Osteoblast (primary cell): Measurements from ENCODE around the gene COL23A1. TPM values are rescaled to one million over a fixed set of nuclear protein-coding genes. Genes with fewer than 3 reads are reported as not detected.
"Not testable (repeated sequence)": the region's sequence is repeated elsewhere in the genome, so short reads cannot be mapped to it uniquely, and the experiment has no call there.

Source experiments
- DNase-seq: peaks from one replicate; pipeline ENCODE4 v3.0.0; 2011; ENCODE audit warnings: low spot score, mixed read lengths; ENCODE audit not compliant: insufficient read length; ENCODE audit errors: missing footprints
- H2AFZ ChIP-seq: 2 replicates; pipeline ENCODE4 v1.6.0; 2011; ENCODE audit warnings: mild to moderate bottlenecking, low read length
- H3K27ac ChIP-seq: 2 replicates; pipeline ENCODE4 v1.5.1; 2011; ENCODE audit warnings: mild to moderate bottlenecking, low read depth, low read length, moderate library complexity
- H3K27me3 ChIP-seq: 2 replicates; pipeline ENCODE4 v1.6.0; 2012; ENCODE audit warnings: mild to moderate bottlenecking, control low read depth, inconsistent platforms, low read length, moderate library complexity; ENCODE audit not compliant: insufficient read depth
- H3K36me3 ChIP-seq: 2 replicates; pipeline ENCODE4 v1.5.1; 2011; ENCODE audit warnings: mild to moderate bottlenecking, low read length, control low read depth, moderate library complexity; ENCODE audit not compliant: insufficient read depth
- H3K4me1 ChIP-seq: 2 replicates; pipeline ENCODE4 v1.5.1; 2011; ENCODE audit warnings: mild to moderate bottlenecking, low read length, control low read depth, moderate library complexity; ENCODE audit not compliant: insufficient read depth
- H3K4me2 ChIP-seq: 2 replicates; pipeline ENCODE4 v1.6.0; 2011; ENCODE audit warnings: mild to moderate bottlenecking, low read length; ENCODE audit not compliant: insufficient read depth
- H3K4me3 ChIP-seq: fragments of 200-600 bp; sonication (generic); 3 replicates; pipeline ENCODE4 v1.5.1; 2012; ENCODE audit warnings: mild to moderate bottlenecking, low read length, inconsistent platforms; ENCODE audit not compliant: insufficient read depth
- H3K79me2 ChIP-seq: 2 replicates; pipeline ENCODE4 v1.6.0; 2012; ENCODE audit warnings: mild to moderate bottlenecking, low read length, control low read depth, inconsistent platforms; ENCODE audit not compliant: insufficient read depth
- H3K9me3 ChIP-seq: 2 replicates; pipeline ENCODE4 v1.5.1; 2011; ENCODE audit warnings: low read depth, low read length, control low read depth
- H4K20me1 ChIP-seq: 2 replicates; pipeline ENCODE4 v1.6.0; 2012; ENCODE audit warnings: mild to moderate bottlenecking, low read length, control low read depth; ENCODE audit not compliant: insufficient read depth
- CTCF ChIP-seq: IDR thresholded peaks from 2 replicates; pipeline ENCODE4 v1.5.1; 2011; ENCODE audit warnings: mild to moderate bottlenecking, low read depth, low read length, moderate library complexity; ENCODE audit errors: extremely low read depth
- total RNA-seq: library from RNA; depleted of rRNA; stranded (reverse); fragments of >200 nt; gene quantifications from 2 replicates; pipeline ENCODE4 v1.2.3, GENCODE V29; 2012

COL23A1 gene
- total RNA-seq, 1 donor = under 0.01 TPM

DNA sequence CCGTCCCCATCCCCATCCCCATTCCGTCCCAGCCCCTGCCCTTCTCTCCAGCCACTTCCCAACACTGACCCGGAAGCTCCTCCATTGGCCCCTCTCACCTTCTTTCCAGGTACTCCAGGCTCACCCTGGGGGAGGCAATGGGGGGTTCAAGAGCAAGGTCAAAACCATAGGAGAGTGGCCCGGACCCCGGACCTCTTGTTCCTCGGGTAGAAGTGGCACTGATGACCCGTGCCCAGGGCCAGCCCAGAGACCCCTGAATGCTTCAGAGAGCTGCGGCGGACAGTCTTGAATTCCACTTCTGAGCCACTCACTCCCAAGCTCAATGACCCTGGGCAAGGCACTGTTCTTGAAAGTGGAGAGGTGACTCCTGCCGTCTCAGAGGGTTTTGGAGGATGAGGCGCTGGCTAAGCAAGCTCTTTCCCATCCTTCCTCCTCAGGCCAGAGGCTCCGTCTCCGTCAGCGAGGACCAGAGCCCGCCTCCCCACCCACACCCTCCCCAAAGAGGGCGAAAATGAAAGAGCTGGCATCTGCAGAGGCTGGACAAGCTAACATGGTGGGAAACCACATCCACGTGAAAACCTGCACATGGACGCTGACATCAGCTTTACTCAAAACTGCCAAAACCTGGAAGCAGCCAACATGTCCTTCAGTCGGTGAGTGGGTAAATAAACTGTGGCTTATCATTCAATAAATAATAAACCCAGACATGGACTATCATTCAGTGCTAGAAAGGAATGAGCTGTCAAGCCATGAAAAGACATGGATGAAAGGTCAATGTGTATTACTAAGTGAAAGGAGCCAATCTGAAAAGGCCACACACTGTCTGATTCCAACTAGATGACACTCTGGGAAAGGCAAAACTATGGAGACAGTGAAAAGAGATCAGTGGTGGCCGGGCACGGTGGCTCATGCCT, 330.3 kb downstream of the COL23A1 start:
- H3K36me3 ChIP-seq = no peaks in the 10 kb centered on the region
- no peaks in the 10 kb centered on the region for H3K9me3 ChIP-seq
- no peak for DNase-seq
- no peaks in the 10 kb centered on the region for H4K20me1 ChIP-seq
- H3K4me2 ChIP-seq = no peak overlapping the region
- H3K4me3 ChIP-seq = no peak overlapping the region
- H3K79me2 ChIP-seq = no peaks in the 10 kb centered on the region
- no peaks in the 10 kb centered on the region for H3K4me1 ChIP-seq
- no peak overlapping the region for H3K27ac ChIP-seq
- no peaks in the 10 kb centered on the region for H3K27me3 ChIP-seq
- no peak overlapping the region for H2AFZ ChIP-seq
- TF ChIP-seq CTCF = no peak

GRCh38 chr5:178257650-178258049, 332.5 kb downstream of the COL23A1 start:
- Histone ChIP-seq H3K27ac (no peak overlapping the region), H3K4me2 (no peak overlapping the region), H3K9me3 (no peaks in the 10 kb centered on the region), H3K36me3 (no peaks in the 10 kb centered on the region), H3K27me3 (no peaks in the 10 kb centered on the region), H3K4me3 (no peak overlapping the region), H4K20me1 (no peaks in the 10 kb centered on the region), H2AFZ (no peak overlapping the region), H3K4me1 (no peaks in the 10 kb centered on the region), H3K79me2 (no peaks in the 10 kb centered on the region)
- TF ChIP-seq CTCF = no peak
- no peak for DNase-seq

DNA sequence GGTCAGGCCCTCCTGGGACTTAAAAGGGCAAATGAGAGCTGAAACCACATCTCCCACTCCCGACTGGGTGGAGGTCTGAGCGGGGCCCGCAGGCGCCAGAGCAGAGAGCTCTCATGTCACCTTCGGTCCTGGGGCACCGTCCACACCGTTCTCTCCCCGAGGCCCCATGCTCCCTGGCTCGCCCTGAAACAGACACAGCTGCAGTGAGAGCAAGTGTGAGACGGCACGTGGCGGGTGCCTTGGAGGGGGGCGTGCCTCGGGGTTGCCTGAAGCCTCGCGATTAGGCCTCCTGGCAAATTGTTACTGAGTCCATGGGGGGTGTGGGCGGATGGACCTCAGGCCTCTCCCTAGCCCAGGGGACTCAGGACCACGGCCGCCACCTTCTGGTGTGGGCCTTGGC, 333.4 kb downstream of the COL23A1 start:
- Histone ChIP-seq H3K4me2 (no peak overlapping the region), H3K36me3 (no peaks in the 10 kb centered on the region), H3K27ac (no peak overlapping the region), H3K27me3 (no peaks in the 10 kb centered on the region), H3K9me3 (no peaks in the 10 kb centered on the region), H4K20me1 (no peaks in the 10 kb centered on the region), H3K4me3 (no peak overlapping the region), H3K79me2 (no peaks in the 10 kb centered on the region), H3K4me1 (no peaks in the 10 kb centered on the region), H2AFZ (no peak overlapping the region)
- DNase-seq = no peak
- TF ChIP-seq CTCF = no peak

DNA sequence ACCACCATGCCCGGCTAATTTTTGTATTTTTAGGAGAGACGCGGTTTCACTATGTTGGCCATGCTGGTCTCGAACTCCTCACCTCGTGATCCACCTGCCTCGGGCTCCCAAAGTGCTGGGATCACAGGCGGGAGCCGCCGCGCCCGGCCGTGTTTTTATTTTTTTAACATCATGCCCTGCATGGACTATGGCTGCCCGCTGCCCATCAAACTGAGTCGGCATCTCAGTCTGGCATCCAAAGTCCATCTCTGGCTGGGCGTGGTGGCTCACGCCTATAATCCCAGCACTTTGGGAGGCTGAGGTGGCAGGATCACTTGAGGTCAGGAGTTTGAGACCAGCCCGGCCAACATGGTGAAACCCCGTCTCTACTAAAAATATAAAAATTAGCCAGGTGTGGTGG, 336.6 kb downstream of the COL23A1 start:
- not testable (repeated sequence) for H3K4me3 ChIP-seq, H3K27ac ChIP-seq, H3K4me1 ChIP-seq, H2AFZ ChIP-seq, H3K4me2 ChIP-seq, H4K20me1 ChIP-seq, DNase-seq, H3K36me3 ChIP-seq, H3K9me3 ChIP-seq, H3K27me3 ChIP-seq, H3K79me2 ChIP-seq
